GM12878 (cell line): ENCODE measurements around the gene STXBP1. TPM values are rescaled to one million over a fixed set of nuclear protein-coding genes. Genes with fewer than 3 reads are reported as not detected.

ENCODE experiments used
- ATAC-seq: fragments of 200-7000 bp; cut with Tn5 transposase; 3 replicates; pipeline ENCODE4 v1.9.1; 2020; ENCODE audit warnings: mild to moderate bottlenecking, moderate library complexity
- BruUV-seq: library from RNA; stranded (reverse); fragments of 400-500 nt; replicated peaks from 2 replicates; lab custom pipeline; 2021; lab: Mats Ljungman, UMichigan
- CTCF ChIA-PET: fragments of 300-600 bp; sonication (Branson Sonifier 250); formaldehyde crosslinking; extraction: SDS; loops from one replicate; lab custom pipeline; 2021; ENCODE audit warnings: inconsistent platforms; lab: Yijun Ruan, JAX
- POLR2A ChIA-PET: fragments of 350-600 bp; formaldehyde crosslinking; extraction: SDS; loops from one replicate; lab custom pipeline; 2021; ENCODE audit warnings: inconsistent platforms; lab: Charles Lee
- RAD21 ChIA-PET: fragments of 300-600 bp; sonication (Branson Sonifier 250); formaldehyde crosslinking; loops from one replicate; lab custom pipeline; 2023; ENCODE audit warnings: antibody characterized with exemption; ENCODE audit not compliant: unreplicated experiment; lab: Charles Lee
- SMC1A ChIA-PET: fragments of 300-600 bp; sonication (Branson Sonifier 250); formaldehyde crosslinking; loops from one replicate; lab custom pipeline; 2023; ENCODE audit not compliant: unreplicated experiment, uncharacterized antibody; lab: Charles Lee
- DNase-seq: peaks from one replicate; pipeline ENCODE4 v3.0.0-alpha.2; 2011; ENCODE audit warnings: low read depth, low spot score
- FAIRE-seq: peaks from 3 replicates; lab custom pipeline; 2011; peaks lifted over from hg19 to GRCh38; lab: Jason Lieb, UNC
- H2AFZ ChIP-seq: 2 replicates; pipeline ENCODE4 v1.6.0; 2011; ENCODE audit warnings: low read depth, low read length, control low read depth; ENCODE audit not compliant: control insufficient read depth
- H3K27ac ChIP-seq: 2 replicates; pipeline ENCODE4 v1.5.1; 2011; ENCODE audit warnings: control low read depth; ENCODE audit not compliant: control insufficient read depth, insufficient read depth
- H3K27me3 ChIP-seq, 2 experiments: replicated peaks in 1 of 2; 2 replicates each; pipeline versions ENCODE4 v1.6.0 to v1.6.1; 2011; ENCODE audit warnings: low read length in 1 of 2; ENCODE audit not compliant: control insufficient read depth in 2 of 2, insufficient read depth in 2 of 2
- H3K36me3 ChIP-seq, 2 experiments: 2 replicates each; pipeline ENCODE4 v1.5.1; 2011; ENCODE audit warnings: low read length in 1 of 2; ENCODE audit not compliant: control insufficient read depth in 2 of 2, insufficient read depth in 2 of 2
- H3K4me1 ChIP-seq: 2 replicates; pipeline ENCODE4 v1.6.1; 2011; ENCODE audit warnings: mild to moderate bottlenecking, low read length, moderate library complexity, mixed read lengths; ENCODE audit not compliant: control insufficient read depth, insufficient read depth
- H3K4me2 ChIP-seq: 2 replicates; pipeline ENCODE4 v1.6.0; 2011; ENCODE audit warnings: control low read depth; ENCODE audit not compliant: control insufficient read depth, insufficient read depth
- H3K4me3 ChIP-seq: fragments of 200-600 bp; sonication (generic); 2 replicates; pipeline ENCODE4 v1.5.1; 2016
- H3K79me2 ChIP-seq: 2 replicates; pipeline ENCODE4 v1.6.0; 2011; ENCODE audit warnings: low read length; ENCODE audit not compliant: control insufficient read depth, insufficient read depth
- H3K9ac ChIP-seq: 2 replicates; pipeline ENCODE4 v1.8.0; 2011; ENCODE audit warnings: low read length, control low read depth, mixed read lengths; ENCODE audit not compliant: control insufficient read depth, insufficient read depth
- H3K9me3 ChIP-seq: replicated peaks from 3 replicates; pipeline ENCODE4 v1.5.1; 2011; ENCODE audit warnings: mild to moderate bottlenecking, low read length; ENCODE audit not compliant: control insufficient read depth, insufficient read depth
- H4K20me1 ChIP-seq: 2 replicates; pipeline ENCODE4 v1.6.0; 2011; ENCODE audit not compliant: control insufficient read depth, insufficient read depth
- BHLHE40 ChIP-seq, 2 experiments: fragments of 450-650 bp in 1 of 2; IDR thresholded peaks; 2 replicates each; pipeline ENCODE4 v1.6.1; 2011 to 2017; ENCODE audit warnings: low read depth in 2 of 2, borderline replicate concordance in 1 of 2, improper control_type of control experiment in 1 of 2, low read length in 1 of 2, mild to moderate bottlenecking in 1 of 2
- CBX5 ChIP-seq: sonication (generic); IDR thresholded peaks from 2 replicates; pipeline ENCODE4 v1.6.1; 2016; ENCODE audit warnings: low read depth, moderate library complexity, mild to moderate bottlenecking, inconsistent platforms
- EGR1 ChIP-seq, 2 experiments: IDR thresholded peaks; 1 replicate in 1 of 2; 2 replicates in 1 of 2; pipeline ENCODE4 v1.6.1; 2011 to 2012; ENCODE audit warnings: low read depth in 2 of 2, low read length in 2 of 2, borderline replicate concordance in 1 of 2, mild to moderate bottlenecking in 1 of 2, moderate library complexity in 1 of 2
- GATAD2B ChIP-seq: fragments of 450-650 bp; conservative IDR thresholded peaks from 2 replicates; pipeline ENCODE4 v1.6.1; 2017; ENCODE audit warnings: low read depth, mild to moderate bottlenecking, moderate library complexity
- IKZF1 ChIP-seq: fragments of 450-650 bp; conservative IDR thresholded peaks from 2 replicates; pipeline ENCODE4 v1.6.1; 2017; ENCODE audit warnings: antibody characterized with exemption, mild to moderate bottlenecking
- NFYB ChIP-seq: IDR thresholded peaks from 2 replicates; pipeline ENCODE4 v1.6.1; 2011; ENCODE audit warnings: low read depth, mild to moderate bottlenecking, low read length, improper control_type of control experiment, moderate library complexity; ENCODE audit not compliant: insufficient read depth
- TAF1 ChIP-seq: IDR thresholded peaks from 2 replicates; pipeline ENCODE4 v1.6.1; 2011; ENCODE audit warnings: mild to moderate bottlenecking, low read depth, low read length, borderline replicate concordance
- TCF3 ChIP-seq: IDR thresholded peaks from 2 replicates; pipeline ENCODE4 v1.6.1; 2012; ENCODE audit warnings: low read depth, mild to moderate bottlenecking, low read length, borderline replicate concordance; ENCODE audit not compliant: insufficient read depth
- ZNF207 ChIP-seq: fragments of 450-650 bp; IDR thresholded peaks from 2 replicates; pipeline ENCODE4 v1.6.1; 2014; ENCODE audit warnings: antibody characterized with exemption, mild to moderate bottlenecking, borderline replicate concordance
- WGBS: methylation state at CpG from one replicate; pipeline ENCODE4 v1.1.6; 2016; ENCODE audit warnings: low lambda C conversion rate; ENCODE audit not compliant: insufficient replicate concordance, insufficient coverage; ENCODE audit errors: missing lambda C conversion rate; 5-methylcytosine and 5-hydroxymethylcytosine counted together
- in situ Hi-C: fragments of 300-500 bp; cut with MboI; formaldehyde crosslinking; loops from 9 replicates; pipeline ENCODE4 v1.14.3; 2018; ENCODE audit warnings: mixed read lengths
- intact Hi-C: fragments of 100-400 bp; cut with micrococcal nuclease; formaldehyde crosslinking; loops from one replicate; pipeline ENCODE4 v1.14.2; 2022; ENCODE audit not compliant: unreplicated experiment
- polyA plus RNA-seq, 11 experiments: library from polyadenylated mRNA; depleted of rRNA in 4 of 11; unstranded in 6 of 11; stranded (reverse) in 5 of 11; fragments of >200 nt; fragmentation: Nextera tagmentation in 4 of 11; fragmentation: Illumina TruSeq in 1 of 11; extraction: Ambion mirVana in 4 of 11; extraction: Trizol in 1 of 11; gene quantifications; 1 replicate in 1 of 11; 2 replicates in 10 of 11; pipeline versions ENCODE4 v1.2.1 to v1.2.3, GENCODE V29; 2011 to 2016; ENCODE audit warnings: inconsistent platforms in 2 of 11, missing spikeins in 2 of 11, low read depth in 1 of 11
- total RNA-seq, 4 experiments: library from RNA; depleted of rRNA in 3 of 4; stranded (reverse); fragments of >200 nt in 3 of 4; fragmentation: Illumina TruSeq in 1 of 4; extraction: Trizol in 1 of 4; gene quantifications; 2 replicates each; pipeline versions ENCODE4 v1.2.1 to v1.2.3, GENCODE V29; 2013 to 2021
- TF ChIP-seq, protein P1 (sequence below): fragments of 450-650 bp; formaldehyde crosslinking; IDR thresholded peaks from 2 replicates; pipeline ENCODE4 v1.5.0; 2022; ENCODE audit warnings: mild to moderate bottlenecking, missing genetic modification characterization
- TF ChIP-seq, protein P2 (sequence below): IDR thresholded peaks from 2 replicates; pipeline ENCODE4 v1.6.1; 2011; ENCODE audit warnings: low read depth, mild to moderate bottlenecking, low read length, moderate library complexity, borderline replicate concordance; ENCODE audit errors: extremely low read depth

STXBP1 gene
- total and polyA plus RNA-seq, 10 of the 15 experiments (the other 5 are each of a cell fraction or from before 2014, with no cell fraction given) = 0.08 to 0.85 (median 0.31) TPM; not detected in 3

DNA sequence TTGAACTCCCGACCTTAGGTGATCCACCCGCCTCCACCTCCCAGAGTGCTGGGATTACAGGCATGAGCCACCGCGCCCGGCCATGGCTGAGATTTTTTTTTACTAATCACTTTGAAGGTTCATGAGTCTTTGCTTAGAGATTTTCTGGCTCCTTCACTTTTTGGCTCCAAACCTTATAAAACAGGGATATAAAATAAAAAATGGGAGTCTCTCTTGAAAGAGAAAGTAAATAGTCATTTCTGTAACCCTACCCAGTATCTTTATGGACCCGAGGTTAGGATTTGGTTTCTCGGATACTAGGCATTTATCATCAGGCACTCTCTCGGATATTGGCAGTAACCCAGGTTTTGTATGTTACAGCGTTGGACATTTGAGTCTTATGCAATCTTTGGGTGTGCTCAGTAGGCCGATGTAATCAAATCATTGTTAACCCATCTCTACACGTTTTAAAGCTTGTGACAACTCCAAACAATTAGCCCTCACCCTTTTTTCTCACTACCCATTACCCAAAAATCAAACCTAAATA, 25.3 kb downstream of the STXBP1 start:
- in situ Hi-C loops = no loop called here
- Histone ChIP-seq H3K4me2 (no peak overlapping the region), H3K9me3 (no peaks in the 10 kb centered on the region), H2AFZ (no peak overlapping the region), H3K79me2 (no peaks in the 10 kb centered on the region), H3K27ac (no peak overlapping the region), H4K20me1 (no peaks in the 10 kb centered on the region), H3K27me3 (no peaks in the 10 kb centered on the region), H3K36me3 (no peaks in the 10 kb centered on the region), H3K4me1 (no peaks in the 10 kb centered on the region), H3K4me3 (no peak overlapping the region), H3K9ac (no peak overlapping the region)
- FAIRE-seq (no peak), DNase-seq (no peak), ATAC-seq (no peak)
- intact Hi-C loops = no loop called here
- ChIA-PET SMC1A (no interaction called here), CTCF (no interaction called here), RAD21 (no interaction called here), POLR2A (no interaction called here)
- TF ChIP-seq IKZF1 (no peak), CBX5 (no peak), GATAD2B (no peak), ZNF207 (no peak), EGR1 (IDR thresholded peaks at IDR 0.05; ENCODE audit: borderline replicate concordance in 1 of 2, low read depth in 2 of 2, low read length in 2 of 2) (no peak), NFYB (no peak), BHLHE40 (IDR thresholded peaks at IDR 0.05; ENCODE audit: borderline replicate concordance in 1 of 2, low read depth in 2 of 2, low read length in 1 of 2) (no peak), TCF3 (no peak), TAF1 (no peak)
- TF ChIP-seq, protein P1, sequence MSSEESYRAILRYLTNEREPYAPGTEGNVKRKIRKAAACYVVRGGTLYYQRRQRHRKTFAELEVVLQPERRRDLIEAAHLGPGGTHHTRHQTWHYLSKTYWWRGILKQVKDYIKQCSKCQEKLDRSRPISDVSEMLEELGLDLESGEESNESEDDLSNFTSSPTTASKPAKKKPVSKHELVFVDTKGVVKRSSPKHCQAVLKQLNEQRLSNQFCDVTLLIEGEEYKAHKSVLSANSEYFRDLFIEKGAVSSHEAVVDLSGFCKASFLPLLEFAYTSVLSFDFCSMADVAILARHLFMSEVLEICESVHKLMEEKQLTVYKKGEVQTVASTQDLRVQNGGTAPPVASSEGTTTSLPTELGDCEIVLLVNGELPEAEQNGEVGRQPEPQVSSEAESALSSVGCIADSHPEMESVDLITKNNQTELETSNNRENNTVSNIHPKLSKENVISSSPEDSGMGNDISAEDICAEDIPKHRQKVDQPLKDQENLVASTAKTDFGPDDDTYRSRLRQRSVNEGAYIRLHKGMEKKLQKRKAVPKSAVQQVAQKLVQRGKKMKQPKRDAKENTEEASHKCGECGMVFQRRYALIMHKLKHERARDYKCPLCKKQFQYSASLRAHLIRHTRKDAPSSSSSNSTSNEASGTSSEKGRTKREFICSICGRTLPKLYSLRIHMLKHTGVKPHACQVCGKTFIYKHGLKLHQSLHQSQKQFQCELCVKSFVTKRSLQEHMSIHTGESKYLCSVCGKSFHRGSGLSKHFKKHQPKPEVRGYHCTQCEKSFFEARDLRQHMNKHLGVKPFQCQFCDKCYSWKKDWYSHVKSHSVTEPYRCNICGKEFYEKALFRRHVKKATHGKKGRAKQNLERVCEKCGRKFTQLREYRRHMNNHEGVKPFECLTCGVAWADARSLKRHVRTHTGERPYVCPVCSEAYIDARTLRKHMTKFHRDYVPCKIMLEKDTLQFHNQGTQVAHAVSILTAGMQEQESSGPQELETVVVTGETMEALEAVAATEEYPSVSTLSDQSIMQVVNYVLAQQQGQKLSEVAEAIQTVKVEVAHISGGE (CRISPR knock-in tag) = no peak
- TF ChIP-seq, protein P2, sequence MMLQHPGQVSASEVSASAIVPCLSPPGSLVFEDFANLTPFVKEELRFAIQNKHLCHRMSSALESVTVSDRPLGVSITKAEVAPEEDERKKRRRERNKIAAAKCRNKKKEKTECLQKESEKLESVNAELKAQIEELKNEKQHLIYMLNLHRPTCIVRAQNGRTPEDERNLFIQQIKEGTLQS = no peak
- 63% methylated on average over 11 of the region's 11 CpGs for WGBS
- no TSS peak for BruUV-seq
